Measurements from ENCODE around the gene KRT15. TPM values are rescaled to one million over a fixed set of nuclear protein-coding genes. Genes with fewer than 3 reads are reported as not detected.

The KRT15 gene
- total RNA-seq, 2 donors from 2014 or later: 5.8 to 20.0 TPM

DNA sequence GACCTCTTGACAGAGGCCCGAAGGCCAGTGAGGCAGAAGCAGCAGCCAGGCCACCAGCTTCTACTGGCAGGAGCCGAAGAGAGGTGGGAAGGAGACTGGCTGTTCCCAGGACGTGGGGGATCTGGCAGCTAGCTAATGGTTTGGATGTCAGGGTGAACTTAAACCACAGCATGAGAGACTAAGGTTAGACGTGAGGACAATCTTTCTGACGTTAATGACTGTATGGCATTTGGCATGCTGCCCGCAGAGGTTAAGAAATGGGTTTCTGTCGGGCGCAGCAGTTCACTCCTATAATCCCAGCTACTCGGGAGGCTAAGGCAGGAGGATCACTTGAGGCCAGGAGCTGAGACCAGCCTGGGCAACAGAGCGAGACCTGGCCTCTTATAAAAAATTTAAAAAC lies 7.0 kb downstream of the KRT15 start:
- intact Hi-C loops (cut with DNase I): no loop called here
- H3K27me3 ChIP-seq: no peaks in the 10 kb centered on the region
- H3K9me3 ChIP-seq: no peaks in the 10 kb centered on the region
- no peaks in the 10 kb centered on the region for H3K4me1 ChIP-seq
- no peak overlapping the region for H3K4me3 ChIP-seq
- no peak for TF ChIP-seq CTCF (IDR thresholded peaks at IDR 0.05)
- peak overlapping the region; percentile 46 for H3K27ac ChIP-seq
- DNase-seq: no peak
- H3K9ac ChIP-seq (ENCODE audit: low read depth in 2 of 2, low read length in 2 of 2): no peak overlapping the region
- H3K36me3 ChIP-seq: no peaks in the 10 kb centered on the region

DNA sequence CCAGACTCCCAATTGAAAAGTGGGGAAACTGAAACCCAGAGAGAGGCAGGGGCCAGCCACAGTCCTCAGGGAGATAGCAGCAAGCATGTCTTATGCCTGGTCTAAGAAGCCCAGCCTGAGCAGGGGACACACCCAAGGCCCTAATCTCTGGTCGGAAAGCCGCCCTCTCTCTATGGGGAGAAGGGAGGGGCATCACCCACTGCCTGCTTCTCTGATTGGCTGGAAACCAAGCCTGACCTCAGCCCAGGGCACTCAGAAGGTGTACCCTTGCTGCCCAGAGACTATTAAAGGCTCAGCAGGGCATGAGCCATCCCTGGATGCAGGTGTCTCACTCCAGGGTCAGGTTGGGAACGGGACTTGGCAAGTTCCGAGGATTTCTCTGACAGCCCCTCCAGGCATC lies 7.6 kb downstream of the KRT15 start:
- no peaks in the 10 kb centered on the region for H3K36me3 ChIP-seq
- no peaks in the 10 kb centered on the region for H3K4me1 ChIP-seq
- H3K4me3 ChIP-seq: no peak overlapping the region
- peak overlapping the region; percentile 18 to 66 for H3K9ac ChIP-seq (ENCODE audit: low read depth in 2 of 2, low read length in 2 of 2)
- H3K27ac ChIP-seq: peak overlapping the region; percentile 46
- no peak for TF ChIP-seq CTCF (IDR thresholded peaks at IDR 0.05)
- peak; percentile 86 for DNase-seq
- no peaks in the 10 kb centered on the region for H3K9me3 ChIP-seq
- H3K27me3 ChIP-seq: no peaks in the 10 kb centered on the region
- intact Hi-C loops (cut with DNase I): no loop called here

DNA sequence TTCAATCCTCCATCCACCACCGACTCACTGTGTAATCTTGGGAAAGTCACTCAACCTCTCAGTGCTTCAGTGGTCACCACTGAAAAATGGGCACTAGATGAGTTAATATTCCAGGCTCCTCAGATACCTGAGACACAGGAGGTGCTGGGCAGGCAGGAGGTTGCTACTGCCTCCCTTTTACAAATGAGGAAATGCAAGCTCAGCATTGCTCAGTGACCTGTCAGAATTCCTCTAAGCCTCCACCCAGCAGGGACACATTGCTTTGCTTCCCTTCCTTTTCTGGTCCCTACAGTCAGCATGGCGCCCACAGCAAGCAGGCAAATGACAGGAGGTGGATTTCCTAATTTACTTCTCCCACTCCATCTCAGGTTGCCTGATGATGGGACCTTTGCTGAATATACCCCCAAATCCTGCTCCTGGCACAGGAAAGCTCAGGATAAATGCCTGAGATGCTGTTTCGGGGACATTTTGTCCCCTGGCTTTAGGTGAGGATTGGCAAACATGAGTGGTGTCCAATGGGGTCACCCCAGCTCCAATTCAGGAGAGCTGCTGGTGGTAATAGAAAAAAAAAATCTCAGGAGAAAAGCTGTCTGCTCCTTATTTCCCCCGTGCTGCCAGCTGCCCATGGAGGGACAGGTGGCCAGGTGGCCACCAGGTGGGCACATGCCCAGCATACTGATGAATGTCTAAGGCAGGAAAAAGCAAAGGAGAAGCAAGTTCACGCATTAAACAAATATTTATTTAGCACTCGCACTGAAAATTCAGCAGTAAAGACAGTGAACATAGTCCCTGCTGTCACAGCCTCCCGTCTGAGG lies 8.2 kb downstream of the KRT15 start:
- Histone ChIP-seq H3K9me3 (no peaks in the 10 kb centered on the region), H3K9ac (ENCODE audit: low read depth in 2 of 2, low read length in 2 of 2) (peak overlapping the region in 1 of 2 donors; percentile 66), H3K36me3 (no peaks in the 10 kb centered on the region), H3K27ac (peak overlapping the region; percentile 46), H3K27me3 (no peaks in the 10 kb centered on the region), H3K4me3 (no peak overlapping the region), H3K4me1 (no peaks in the 10 kb centered on the region)
- TF ChIP-seq CTCF (IDR thresholded peaks at IDR 0.05): no peak
- no peak for DNase-seq
- intact Hi-C loops (cut with DNase I): no loop called here

GRCh38 chr17:41507315-41507880 lies 11.3 kb downstream of the KRT15 start:
- Histone ChIP-seq H3K9ac (ENCODE audit: low read depth in 2 of 2, low read length in 2 of 2) (no peak overlapping the region), H3K4me1 (no peaks in the 10 kb centered on the region), H3K27me3 (no peaks in the 10 kb centered on the region), H3K27ac (no peak overlapping the region), H3K4me3 (no peak overlapping the region), H3K9me3 (no peaks in the 10 kb centered on the region), H3K36me3 (no peaks in the 10 kb centered on the region)
- TF ChIP-seq CTCF (IDR thresholded peaks at IDR 0.05): no peak
- intact Hi-C loops (cut with DNase I): no loop called here
- DNase-seq: no peak

DNA sequence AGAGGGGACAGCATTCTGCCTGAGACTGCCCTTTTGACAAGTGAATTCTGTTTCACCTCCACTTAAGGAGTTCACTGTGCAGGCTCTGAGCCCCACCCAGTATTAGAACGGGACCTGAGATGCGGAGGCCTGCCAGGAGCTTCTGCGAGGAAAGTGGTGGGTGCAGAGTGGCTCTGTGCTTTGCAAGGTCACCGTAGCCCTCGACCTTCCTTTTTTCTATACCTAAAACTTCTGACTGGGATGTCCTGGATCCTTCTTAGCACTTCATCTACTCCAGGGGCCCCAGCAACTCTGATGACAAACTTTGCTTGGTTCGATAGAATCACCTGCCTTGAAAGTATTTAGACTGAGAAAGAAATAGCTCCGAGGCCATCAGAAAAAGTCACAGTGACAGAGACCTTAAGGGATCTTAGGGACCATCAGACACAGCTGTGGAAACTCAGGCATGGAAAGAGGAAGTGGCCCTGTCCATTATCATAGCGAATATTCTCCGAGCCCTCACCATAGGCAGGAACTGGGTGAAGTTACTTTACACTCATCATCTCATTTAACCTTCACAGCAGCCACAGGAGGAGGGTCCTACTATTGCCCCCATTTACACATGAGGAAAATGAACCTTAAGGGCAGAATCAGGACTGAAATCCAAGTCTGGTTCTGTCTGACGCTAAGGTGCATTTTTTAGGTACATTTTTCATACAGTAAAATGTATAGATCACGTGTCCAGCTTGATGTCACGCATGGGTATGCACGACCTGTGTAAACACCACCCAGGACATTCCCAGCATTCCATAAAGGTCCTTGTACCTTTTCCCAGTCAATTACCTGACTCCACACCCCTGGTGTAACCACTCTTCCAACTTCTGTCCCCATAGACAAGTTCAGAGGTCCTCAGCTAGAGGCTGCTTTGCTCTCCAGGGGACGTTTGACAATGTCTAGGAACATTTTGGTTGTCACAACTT lies 12.6 kb downstream of the KRT15 start:
- H3K4me1 ChIP-seq: no peaks in the 10 kb centered on the region
- H3K9me3 ChIP-seq: no peaks in the 10 kb centered on the region
- intact Hi-C loops (cut with DNase I): no loop called here
- no peak for TF ChIP-seq CTCF (IDR thresholded peaks at IDR 0.05)
- no peak overlapping the region for H3K9ac ChIP-seq (ENCODE audit: low read depth in 2 of 2, low read length in 2 of 2)
- no peaks in the 10 kb centered on the region for H3K27me3 ChIP-seq
- no peaks in the 10 kb centered on the region for H3K36me3 ChIP-seq
- no peak overlapping the region for H3K4me3 ChIP-seq
- DNase-seq: no peak
- no peak overlapping the region for H3K27ac ChIP-seq

Measured in colonic mucosa (tissue), 4 donors.